GM12891 (cell line): ENCODE measurements around the gene ARAP2.

Source experiments
- DNase-seq: peaks from one replicate; pipeline ENCODE4 v3.0.0; 2011; ENCODE audit warnings: low spot score; ENCODE audit not compliant: insufficient read length
- FAIRE-seq: peaks from 2 replicates; lab custom pipeline; 2011; peaks lifted over from hg19 to GRCh38; lab: Jason Lieb, UNC
- PAX5 ChIP-seq: IDR thresholded peaks from 2 replicates; pipeline ENCODE4 v1.6.1; 2011; ENCODE audit warnings: low read length, moderate library complexity, mild to moderate bottlenecking; ENCODE audit not compliant: insufficient read depth, severe bottlenecking
- POLR2A ChIP-seq: IDR thresholded peaks from 2 replicates; pipeline ENCODE4 v1.6.1; 2011; ENCODE audit warnings: low read depth, low read length, control low read depth
- POLR2AphosphoS5 ChIP-seq: IDR thresholded peaks from 2 replicates; pipeline ENCODE4 v1.6.1; 2011; ENCODE audit warnings: low read depth, low read length, control low read depth
- POU2F2 ChIP-seq: IDR thresholded peaks from 2 replicates; pipeline ENCODE4 v1.6.1; 2011; ENCODE audit warnings: low read depth, mild to moderate bottlenecking, control low read depth, low read length, moderate library complexity
- SPI1 ChIP-seq: IDR thresholded peaks from 2 replicates; pipeline ENCODE4 v1.6.1; 2011; ENCODE audit warnings: low read depth, low read length, control low read depth
- TAF1 ChIP-seq: IDR thresholded peaks from 2 replicates; pipeline ENCODE4 v1.6.1; 2011; ENCODE audit warnings: low read depth, low read length, control low read depth

Gene ARAP2

DNA sequence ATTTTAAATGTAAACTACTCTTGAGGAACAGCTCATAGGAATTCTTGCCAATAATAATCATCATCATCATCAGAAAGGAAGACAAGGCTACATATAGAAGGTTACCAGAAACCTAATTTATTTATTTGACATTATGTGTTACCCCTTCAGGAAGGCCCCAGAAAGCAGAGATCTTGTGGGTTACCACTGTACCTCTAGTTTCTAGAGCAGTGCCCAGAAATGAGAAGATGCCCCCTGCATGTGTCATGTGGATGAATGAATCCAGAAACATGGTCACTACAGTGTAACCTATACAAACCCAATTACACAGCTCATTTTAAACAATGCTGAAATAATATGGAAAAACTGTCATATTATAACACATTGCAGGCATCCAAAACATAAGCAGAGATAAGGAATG lies 70.4 kb downstream of the ARAP2 start:
- no peak for DNase-seq
- no peak for FAIRE-seq

GRCh38 chr4:36172656-36173055 lies 71.7 kb downstream of the ARAP2 start:
- no peak for TF ChIP-seq TAF1
- TF ChIP-seq PAX5 = no peak
- TF ChIP-seq POLR2A = no peak
- no peak for TF ChIP-seq SPI1
- no peak for TF ChIP-seq POU2F2
- no peak for TF ChIP-seq POLR2AphosphoS5
- DNase-seq (no peak), FAIRE-seq (no peak)

More for the DNA sequence above, 70.4 kb downstream of the ARAP2 start:
- TF ChIP-seq TAF1 = no peak
- TF ChIP-seq PAX5 = no peak
- TF ChIP-seq POU2F2 = no peak
- TF ChIP-seq POLR2AphosphoS5 = no peak
- no peak for TF ChIP-seq POLR2A
- TF ChIP-seq SPI1 = no peak

DNA sequence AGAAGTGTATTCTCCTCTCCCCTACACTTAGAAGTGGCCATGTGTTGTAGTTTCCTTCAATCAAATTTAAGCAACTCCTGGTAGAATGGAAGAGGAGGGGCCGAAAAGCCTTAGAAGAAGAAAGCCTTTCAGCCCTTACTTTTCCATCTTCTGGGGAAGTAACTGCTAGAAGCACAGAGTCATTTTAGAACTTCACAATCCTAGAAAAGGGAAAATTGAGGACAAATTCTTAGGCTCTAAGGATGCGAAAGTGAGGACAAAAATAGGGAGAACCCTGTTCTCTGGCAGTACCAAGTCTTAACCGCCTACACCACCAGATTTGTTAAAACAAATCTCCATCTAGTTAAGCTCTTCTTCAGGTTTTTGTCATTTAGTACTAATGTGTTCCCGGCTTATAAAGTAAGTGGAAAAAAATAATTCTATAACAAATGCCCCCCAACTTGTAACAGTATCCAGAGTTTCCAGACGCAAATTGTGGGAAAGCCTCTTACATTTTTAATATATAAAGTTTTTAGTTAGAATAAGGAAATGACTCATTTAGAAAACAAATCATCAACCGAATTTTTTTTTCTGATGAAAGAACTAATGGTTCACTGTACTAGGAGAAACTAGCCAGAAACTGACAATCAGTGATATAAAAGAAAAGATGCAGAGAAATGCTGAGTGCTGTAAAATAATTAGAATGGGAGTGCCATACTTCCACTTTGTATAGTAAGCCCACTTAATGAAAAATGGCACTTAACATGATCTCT lies 76.0 kb downstream of the ARAP2 start:
- TF ChIP-seq POLR2AphosphoS5 (no peak), TAF1 (no peak), POLR2A (no peak), POU2F2 (no peak), SPI1 (no peak), PAX5 (no peak)
- no peak for FAIRE-seq
- DNase-seq = no peak

DNA sequence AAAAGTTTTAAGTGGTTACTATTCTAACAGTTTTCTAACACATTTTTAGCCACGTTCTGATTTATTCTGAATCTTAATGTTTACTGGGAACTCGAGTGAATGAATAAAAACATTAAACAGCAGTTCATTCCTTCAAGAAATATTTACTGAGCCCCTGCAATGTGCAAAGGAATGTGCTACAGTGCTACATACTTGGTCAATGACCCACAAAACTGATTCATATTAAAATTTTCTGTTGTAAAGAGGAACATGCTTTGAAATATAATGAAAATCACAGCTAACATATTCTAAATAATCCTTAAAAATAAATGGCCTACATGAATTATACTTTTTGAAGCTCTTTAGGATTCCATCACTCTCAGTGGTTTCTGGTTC lies 78.7 kb downstream of the ARAP2 start:
- no peak for TF ChIP-seq POLR2A
- TF ChIP-seq POLR2AphosphoS5 = no peak
- no peak for TF ChIP-seq PAX5
- no peak for TF ChIP-seq SPI1
- no peak for TF ChIP-seq TAF1
- TF ChIP-seq POU2F2 = no peak
- FAIRE-seq (no peak), DNase-seq (no peak)

- no peak for FAIRE-seq
- DNase-seq = no peak
- TF ChIP-seq SPI1 (no peak), POLR2AphosphoS5 (no peak), POU2F2 (no peak), POLR2A (no peak)
These were observed 79.2 kb downstream of the ARAP2 start for GRCh38 chr4:36164900-36165630.

DNA sequence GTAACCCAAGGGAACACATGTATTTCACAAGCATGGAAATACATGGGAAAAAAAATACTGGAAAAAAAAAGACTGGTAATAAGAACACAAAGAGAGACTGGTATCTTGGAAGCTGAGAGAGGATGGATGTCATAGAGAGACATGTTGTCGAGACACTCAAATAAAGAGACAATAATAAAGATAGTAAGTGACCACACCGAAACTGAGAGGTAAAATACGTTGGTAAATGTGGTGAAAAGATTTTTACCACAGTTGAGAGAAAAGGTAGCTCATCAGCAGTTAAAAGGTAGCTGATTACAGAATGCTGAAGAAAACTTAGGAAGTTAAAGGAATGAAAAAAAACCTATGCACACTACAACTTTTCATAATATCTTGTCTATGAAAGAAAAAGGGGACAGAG lies 81.1 kb downstream of the ARAP2 start:
- FAIRE-seq = no peak
- DNase-seq = no peak

GRCh38 chr4:36159208-36159607 lies 85.1 kb downstream of the ARAP2 start:
- no peak for TF ChIP-seq TAF1
- no peak for FAIRE-seq
- DNase-seq = no peak

More for the DNA sequence above, 81.1 kb downstream of the ARAP2 start:
- no peak for TF ChIP-seq PAX5
- TF ChIP-seq TAF1 = no peak

DNA sequence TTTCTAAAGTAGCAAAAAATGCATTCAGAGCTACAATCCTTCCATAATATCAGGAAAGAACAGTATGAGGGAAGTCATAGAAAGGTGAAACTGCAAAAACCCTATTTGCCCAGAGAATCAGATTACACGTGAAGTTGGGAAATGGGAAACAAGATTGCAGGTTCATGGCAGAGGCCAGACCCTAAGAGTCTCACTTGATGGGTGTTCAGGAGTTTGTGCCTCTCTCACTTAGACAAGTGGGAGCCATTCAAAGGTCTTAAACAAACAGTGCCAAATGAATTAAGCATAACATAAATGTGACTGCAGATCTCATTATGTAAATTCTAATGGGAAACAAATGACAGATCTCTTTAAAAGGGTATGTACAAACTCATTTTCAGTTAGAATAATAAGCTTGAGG lies 91.6 kb downstream of the ARAP2 start:
- FAIRE-seq = no peak
- TF ChIP-seq TAF1 = no peak
- no peak for DNase-seq

GRCh38 chr4:36142504-36142903 lies 101.8 kb downstream of the ARAP2 start:
- no peak for TF ChIP-seq SPI1
- no peak for TF ChIP-seq POLR2A
- TF ChIP-seq POU2F2 = no peak
- no peak for TF ChIP-seq PAX5
- no peak for TF ChIP-seq TAF1
- TF ChIP-seq POLR2AphosphoS5 = no peak
- FAIRE-seq (no peak), DNase-seq (no peak)

GRCh38 chr4:36141186-36141585 lies 103.1 kb downstream of the ARAP2 start:
- DNase-seq (no peak), FAIRE-seq (no peak)
- TF ChIP-seq SPI1 (no peak), POLR2A (no peak), PAX5 (no peak), POLR2AphosphoS5 (no peak), TAF1 (no peak), POU2F2 (no peak)

DNA sequence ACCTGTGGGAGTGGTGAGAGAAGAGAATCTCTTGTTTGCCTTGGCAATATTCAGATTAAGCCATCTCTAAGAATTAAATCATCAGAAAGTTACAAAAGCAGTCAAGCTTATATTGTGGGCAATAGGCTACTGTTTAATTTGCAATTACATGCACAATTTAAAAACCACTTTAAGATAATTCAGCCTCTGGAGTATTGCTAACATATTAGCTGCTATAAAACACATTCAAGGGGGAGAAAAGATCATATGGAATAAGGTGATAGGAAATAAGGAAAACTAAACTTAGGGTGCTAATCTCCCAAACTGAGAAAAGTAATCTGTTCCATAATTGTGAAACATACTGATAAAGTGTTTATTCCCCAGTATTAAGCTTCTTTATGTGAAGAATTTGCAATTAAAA lies 103.9 kb downstream of the ARAP2 start:
- no peak for DNase-seq
- no peak for TF ChIP-seq POU2F2
- TF ChIP-seq PAX5 = no peak
- no peak for TF ChIP-seq TAF1
- TF ChIP-seq POLR2AphosphoS5 = no peak
- no peak for TF ChIP-seq POLR2A
- no peak for TF ChIP-seq SPI1
- FAIRE-seq = no peak
